Duodenal mucosa (tissue), 2 donors: Measurements from ENCODE around the gene CCDC18.

ENCODE experiments used
- H3K27ac ChIP-seq: one replicate; pipeline ENCODE4 v1.7.0; 2013; ENCODE audit warnings: low read depth, low read length
- H3K27me3 ChIP-seq, 2 donors: one replicate each; pipeline ENCODE4 v1.7.0; 2013; ENCODE audit warnings: low read length in 2 of 2, control low read depth in 1 of 2; ENCODE audit not compliant: insufficient read depth in 2 of 2, control insufficient read depth in 1 of 2
- H3K36me3 ChIP-seq, 2 donors: one replicate each; pipeline ENCODE4 v1.7.0; 2013; ENCODE audit warnings: low read length in 2 of 2, control low read depth in 1 of 2; ENCODE audit not compliant: insufficient read depth in 2 of 2, control insufficient read depth in 1 of 2
- H3K4me1 ChIP-seq, 2 donors: one replicate each; pipeline ENCODE4 v1.7.0; 2013; ENCODE audit warnings: low read length in 2 of 2, control low read depth in 1 of 2; ENCODE audit not compliant: insufficient read depth in 2 of 2, control insufficient read depth in 1 of 2
- H3K4me3 ChIP-seq, 2 donors: one replicate each; pipeline ENCODE4 v1.7.0; 2013; ENCODE audit warnings: low read length in 2 of 2, low read depth in 1 of 2
- H3K9ac ChIP-seq, 2 donors: one replicate each; pipeline ENCODE4 v1.7.0; 2013; ENCODE audit warnings: low read length in 2 of 2, low read depth in 1 of 2
- H3K9me3 ChIP-seq, 2 donors: one replicate each; pipeline ENCODE4 v1.7.0; 2013; ENCODE audit warnings: low read length in 2 of 2, control low read depth in 1 of 2; ENCODE audit not compliant: control insufficient read depth in 1 of 2

The CCDC18 gene

DNA sequence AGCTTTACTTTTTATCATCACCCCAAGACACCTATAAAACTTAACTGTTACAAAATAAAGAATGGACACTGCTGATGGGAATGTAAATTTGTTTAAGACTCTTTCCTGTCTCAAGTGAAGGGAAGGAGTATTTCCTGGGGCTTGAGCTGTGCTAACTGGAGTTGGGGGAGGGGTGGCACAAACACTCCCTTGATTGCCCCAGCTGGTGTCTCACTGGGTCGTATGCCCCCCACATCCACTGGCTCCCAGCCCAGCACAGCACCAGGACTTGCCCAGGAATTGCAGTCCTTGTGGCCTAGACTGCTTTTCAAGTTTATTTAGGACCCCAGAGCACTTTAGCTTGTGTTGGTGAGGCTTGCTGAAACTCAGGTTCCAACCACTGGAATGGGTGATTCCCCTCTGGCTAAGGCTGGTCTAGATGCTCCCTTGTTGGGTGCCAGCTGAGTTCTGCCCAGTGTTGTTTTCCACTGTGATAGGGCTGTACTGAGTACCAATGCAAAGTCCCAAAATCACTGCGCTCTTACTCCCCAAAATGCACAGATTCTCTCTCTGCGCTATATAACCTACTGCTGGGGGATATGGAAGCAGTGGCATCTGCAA, 116.1 kb downstream of the CCDC18 start:
- Histone ChIP-seq H3K27ac (no peak overlapping the region), H3K4me3 (no peak overlapping the region), H3K27me3 (no peaks in the 10 kb centered on the region), H3K9me3 (no peaks in the 10 kb centered on the region), H3K9ac (no peak overlapping the region), H3K36me3 (no peaks in the 10 kb centered on the region), H3K4me1 (no peaks in the 10 kb centered on the region)

DNA sequence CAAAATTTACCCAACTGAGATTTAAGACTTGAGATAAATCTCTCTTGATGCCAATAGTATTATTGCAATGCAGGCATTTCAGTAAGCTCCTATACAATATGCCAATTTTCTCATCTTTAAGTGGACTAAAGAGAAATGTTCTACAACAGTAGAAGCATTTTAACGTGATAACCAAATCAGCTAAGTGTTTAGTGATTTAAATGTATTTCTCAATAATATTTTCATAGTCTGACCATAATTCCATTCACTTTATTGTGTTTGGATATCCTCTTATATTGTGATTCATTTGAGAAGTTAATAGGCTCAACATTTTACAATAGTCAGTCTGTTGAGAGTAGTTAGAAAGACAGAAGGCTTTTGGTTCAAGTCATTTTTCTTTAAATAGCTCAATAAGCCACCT, 120.6 kb downstream of the CCDC18 start:
- Histone ChIP-seq H3K9me3 (no peaks in the 10 kb centered on the region), H3K36me3 (no peaks in the 10 kb centered on the region), H3K27ac (no peak overlapping the region), H3K9ac (no peak overlapping the region), H3K4me3 (no peak overlapping the region), H3K27me3 (no peaks in the 10 kb centered on the region), H3K4me1 (no peaks in the 10 kb centered on the region)

DNA sequence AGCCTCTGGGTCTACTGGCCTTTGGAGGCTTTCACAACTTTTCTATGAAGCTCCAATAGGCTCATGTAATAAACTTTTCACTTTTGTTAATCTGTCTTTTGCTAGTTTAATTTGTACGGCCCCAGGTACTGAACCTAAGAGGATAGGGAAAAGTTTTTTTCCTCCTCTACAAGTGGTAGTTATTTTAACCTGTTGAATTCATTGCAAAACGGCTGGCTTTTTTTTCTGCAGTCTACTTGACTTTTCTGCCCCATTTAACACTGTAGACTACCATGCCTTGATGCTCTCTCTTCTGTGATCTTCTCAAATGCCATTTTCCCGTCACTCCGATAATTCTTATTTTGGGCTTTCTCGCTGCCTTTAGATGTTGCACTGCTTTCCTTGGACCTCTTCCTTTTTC, 121.6 kb downstream of the CCDC18 start:
- Histone ChIP-seq H3K27ac (no peak overlapping the region), H3K4me1 (no peaks in the 10 kb centered on the region), H3K27me3 (no peaks in the 10 kb centered on the region)

DNA sequence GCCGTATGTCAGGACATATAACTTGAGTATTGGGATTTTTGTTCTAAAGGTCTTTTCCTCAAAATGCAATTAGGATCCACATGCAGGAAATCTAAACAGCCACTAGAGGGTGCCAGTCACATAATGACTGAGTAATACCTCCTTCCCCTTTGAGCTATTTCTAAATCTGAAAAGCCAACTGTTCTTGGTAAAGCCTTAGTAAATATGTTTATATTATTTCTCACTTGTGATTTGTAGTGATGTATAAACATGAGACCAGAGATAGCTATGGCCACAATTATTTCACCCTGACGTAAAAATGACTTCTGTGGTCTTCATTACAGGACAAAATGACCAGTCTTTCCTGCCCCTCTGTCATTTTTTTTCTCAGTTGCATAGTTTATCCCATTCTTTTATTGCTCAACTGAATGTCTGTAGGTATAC, 124.2 kb downstream of the CCDC18 start:
- Histone ChIP-seq H3K27ac (no peak overlapping the region), H3K4me1 (no peaks in the 10 kb centered on the region), H3K4me3 (no peak overlapping the region), H3K9ac (no peak overlapping the region), H3K9me3 (no peaks in the 10 kb centered on the region), H3K36me3 (no peaks in the 10 kb centered on the region), H3K27me3 (no peaks in the 10 kb centered on the region)

More for the DNA sequence above, 121.6 kb downstream of the CCDC18 start:
- no peaks in the 10 kb centered on the region for H3K36me3 ChIP-seq
- H3K9me3 ChIP-seq = no peaks in the 10 kb centered on the region
- H3K9ac ChIP-seq = no peak overlapping the region
- H3K4me3 ChIP-seq = no peak overlapping the region

DNA sequence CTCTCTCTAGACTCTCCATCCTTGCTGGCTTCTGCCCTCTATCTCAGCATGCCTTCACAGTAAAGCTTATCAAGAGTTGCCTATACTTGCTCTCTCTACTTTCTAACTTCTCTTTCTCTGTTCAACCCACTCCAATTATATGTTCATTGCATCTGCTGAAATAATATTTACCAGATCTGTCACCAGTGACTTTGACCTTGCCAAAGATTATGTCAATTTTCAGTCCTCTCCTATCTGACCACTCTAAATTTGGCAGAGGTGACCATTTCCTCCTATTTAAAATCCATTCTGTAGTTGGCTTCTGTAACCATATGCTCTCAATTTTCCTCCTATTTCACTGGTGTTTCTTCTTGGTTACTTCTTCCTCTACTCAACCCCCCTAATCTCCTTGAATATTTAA, 126.4 kb downstream of the CCDC18 start:
- no peak overlapping the region for H3K4me3 ChIP-seq
- no peaks in the 10 kb centered on the region for H3K27me3 ChIP-seq
- no peaks in the 10 kb centered on the region for H3K4me1 ChIP-seq
- H3K36me3 ChIP-seq = no peaks in the 10 kb centered on the region
- H3K27ac ChIP-seq = no peak overlapping the region
- H3K9ac ChIP-seq = no peak overlapping the region
- no peaks in the 10 kb centered on the region for H3K9me3 ChIP-seq

DNA sequence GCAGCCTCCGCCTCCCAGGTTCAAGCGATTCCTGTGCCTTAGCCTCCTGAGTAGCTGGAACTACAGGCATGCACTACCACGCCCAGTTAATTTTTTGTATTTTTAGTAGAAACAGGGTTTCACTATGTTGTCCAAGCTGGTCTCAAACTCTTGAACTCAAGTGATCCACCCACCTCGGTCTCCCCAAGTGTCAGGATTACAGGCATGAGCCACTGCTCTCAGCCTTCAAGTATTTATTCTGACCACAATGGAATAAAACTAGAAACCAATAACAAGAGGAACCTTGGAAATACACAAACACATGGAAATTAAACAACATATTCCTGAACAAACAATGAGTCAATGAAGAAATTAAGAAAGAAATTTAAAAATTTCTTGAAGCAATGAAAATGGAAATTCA, 132.5 kb downstream of the CCDC18 start:
- no peaks in the 10 kb centered on the region for H3K4me1 ChIP-seq
- no peak overlapping the region for H3K4me3 ChIP-seq
- no peak overlapping the region for H3K9ac ChIP-seq
- H3K9me3 ChIP-seq = no peaks in the 10 kb centered on the region
- no peaks in the 10 kb centered on the region for H3K36me3 ChIP-seq
- H3K27me3 ChIP-seq = no peaks in the 10 kb centered on the region
- no peak overlapping the region for H3K27ac ChIP-seq

DNA sequence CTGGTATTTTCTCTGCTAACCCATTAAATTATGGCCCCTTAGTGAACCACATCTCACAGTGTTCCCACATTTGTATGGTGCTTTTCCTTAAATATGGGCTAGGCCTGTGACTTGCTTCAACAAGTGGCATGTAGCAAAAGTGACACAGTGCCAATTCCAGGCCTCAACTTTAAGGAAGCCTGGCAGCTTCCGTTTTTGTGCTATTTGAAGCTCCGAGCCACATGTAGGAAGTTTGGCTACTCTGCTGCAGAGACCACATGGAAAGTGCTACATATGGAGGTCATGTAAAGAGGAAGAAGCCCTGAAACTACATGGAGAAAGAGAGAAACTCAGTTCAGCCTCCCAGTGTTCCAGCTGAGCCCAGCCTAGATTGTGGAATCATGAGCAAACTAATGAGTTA, 136.7 kb downstream of the CCDC18 start:
- Histone ChIP-seq H3K36me3 (no peaks in the 10 kb centered on the region), H3K27me3 (no peaks in the 10 kb centered on the region), H3K4me1 (peaks cover 0 to 6% of the 10 kb centered on the region in 2 donors), H3K27ac (no peak overlapping the region), H3K9me3 (no peaks in the 10 kb centered on the region), H3K9ac (no peak overlapping the region), H3K4me3 (no peak overlapping the region)

DNA sequence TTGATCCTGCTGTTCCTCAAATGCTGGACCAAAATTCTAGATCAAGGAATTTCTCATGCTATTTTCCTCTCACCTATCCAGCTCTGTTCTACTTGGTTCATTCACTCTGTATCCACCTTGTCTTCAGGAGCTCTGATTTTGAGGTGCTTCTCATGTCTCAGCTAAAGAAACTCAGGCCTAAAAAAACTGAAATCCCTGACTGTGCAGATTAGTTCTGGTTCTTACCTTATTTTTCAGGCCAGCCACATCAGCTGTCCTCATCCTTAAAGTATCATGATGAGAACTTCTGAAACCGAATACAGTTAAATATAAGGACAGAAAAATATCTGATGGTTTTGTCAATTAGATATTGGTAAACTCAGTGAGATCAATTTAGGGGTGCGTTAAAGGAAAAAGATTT, 137.4 kb downstream of the CCDC18 start:
- Histone ChIP-seq H3K27me3 (no peaks in the 10 kb centered on the region), H3K9ac (no peak overlapping the region), H3K36me3 (no peaks in the 10 kb centered on the region), H3K27ac (no peak overlapping the region), H3K9me3 (no peaks in the 10 kb centered on the region), H3K4me3 (no peak overlapping the region), H3K4me1 (peaks cover 0 to 14% of the 10 kb centered on the region in 2 donors)

DNA sequence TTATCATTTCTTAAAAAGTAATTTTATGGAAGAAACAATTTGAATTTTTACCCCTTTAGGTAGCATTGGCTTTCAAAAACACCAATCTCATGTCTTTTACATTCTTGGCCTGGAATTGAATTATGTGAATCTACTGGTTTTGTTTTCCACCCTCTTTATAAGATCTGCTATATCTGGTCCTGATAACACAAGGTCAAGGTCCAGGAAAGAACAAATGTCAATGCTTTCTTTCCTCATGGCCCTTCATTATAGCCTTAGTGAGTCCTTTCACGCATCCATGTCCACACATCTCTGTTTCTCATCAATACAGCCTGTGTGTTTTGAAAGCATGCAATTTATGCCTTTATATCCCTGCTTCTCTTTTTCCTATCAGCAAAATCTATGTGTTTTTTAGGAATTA, 141.2 kb downstream of the CCDC18 start:
- no peak overlapping the region for H3K27ac ChIP-seq
- no peaks in the 10 kb centered on the region for H3K9me3 ChIP-seq
- H3K27me3 ChIP-seq = no peaks in the 10 kb centered on the region
- H3K9ac ChIP-seq = no peak overlapping the region
- no peak overlapping the region for H3K4me3 ChIP-seq
- H3K36me3 ChIP-seq = no peaks in the 10 kb centered on the region
- H3K4me1 ChIP-seq = peaks cover 0 to 25% of the 10 kb centered on the region in 2 donors

DNA sequence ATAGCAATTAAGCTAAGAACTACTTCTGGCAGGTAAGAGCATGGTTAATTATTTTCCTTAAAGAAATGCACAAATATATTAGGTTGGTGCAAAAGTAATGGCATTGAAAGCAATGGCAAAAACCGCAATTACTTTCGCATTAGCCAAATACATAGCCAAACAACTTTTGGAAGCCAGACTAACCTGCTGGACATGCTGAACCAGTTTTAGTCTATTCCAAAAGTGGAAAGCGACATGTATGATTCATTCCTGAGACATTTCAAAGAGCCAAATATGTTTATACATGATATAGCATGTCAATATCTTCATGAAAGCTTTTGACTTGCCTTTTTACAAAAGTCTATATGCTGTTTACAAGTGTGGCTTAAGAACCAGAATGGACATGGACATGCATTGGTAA, 141.8 kb downstream of the CCDC18 start:
- Histone ChIP-seq H3K27me3 (no peaks in the 10 kb centered on the region), H3K9ac (no peak overlapping the region), H3K36me3 (no peaks in the 10 kb centered on the region), H3K4me3 (no peak overlapping the region), H3K4me1 (peaks cover 0 to 25% of the 10 kb centered on the region in 2 donors), H3K27ac (no peak overlapping the region), H3K9me3 (no peaks in the 10 kb centered on the region)
